ENCODE data around the gene RFPL1.

DNA sequence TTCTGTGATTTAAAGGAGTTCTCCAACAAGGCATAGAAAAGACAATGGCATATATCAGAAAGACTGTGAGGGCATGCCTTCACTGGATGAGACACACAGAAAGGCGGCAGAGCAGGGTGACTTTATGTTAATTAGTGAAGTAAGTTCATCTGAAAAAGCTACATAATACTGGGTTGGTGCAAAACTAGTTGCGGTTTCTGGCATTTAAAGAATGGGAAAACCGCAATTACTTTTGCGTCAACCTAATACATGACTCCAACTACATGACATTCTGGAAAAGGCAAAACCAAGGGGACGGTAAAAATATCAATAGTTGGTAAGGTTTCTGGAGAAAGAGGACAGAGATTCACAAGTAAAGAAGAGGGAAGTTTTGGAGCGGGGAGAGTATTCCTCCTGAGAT, 5.1 kb downstream of the RFPL1 start:
- TF ChIP-seq, protein P1, sequence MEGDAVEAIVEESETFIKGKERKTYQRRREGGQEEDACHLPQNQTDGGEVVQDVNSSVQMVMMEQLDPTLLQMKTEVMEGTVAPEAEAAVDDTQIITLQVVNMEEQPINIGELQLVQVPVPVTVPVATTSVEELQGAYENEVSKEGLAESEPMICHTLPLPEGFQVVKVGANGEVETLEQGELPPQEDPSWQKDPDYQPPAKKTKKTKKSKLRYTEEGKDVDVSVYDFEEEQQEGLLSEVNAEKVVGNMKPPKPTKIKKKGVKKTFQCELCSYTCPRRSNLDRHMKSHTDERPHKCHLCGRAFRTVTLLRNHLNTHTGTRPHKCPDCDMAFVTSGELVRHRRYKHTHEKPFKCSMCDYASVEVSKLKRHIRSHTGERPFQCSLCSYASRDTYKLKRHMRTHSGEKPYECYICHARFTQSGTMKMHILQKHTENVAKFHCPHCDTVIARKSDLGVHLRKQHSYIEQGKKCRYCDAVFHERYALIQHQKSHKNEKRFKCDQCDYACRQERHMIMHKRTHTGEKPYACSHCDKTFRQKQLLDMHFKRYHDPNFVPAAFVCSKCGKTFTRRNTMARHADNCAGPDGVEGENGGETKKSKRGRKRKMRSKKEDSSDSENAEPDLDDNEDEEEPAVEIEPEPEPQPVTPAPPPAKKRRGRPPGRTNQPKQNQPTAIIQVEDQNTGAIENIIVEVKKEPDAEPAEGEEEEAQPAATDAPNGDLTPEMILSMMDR (conservative IDR thresholded peaks at IDR 0.05; ENCODE audit: low read depth in 2 of 2), result no peak
- TF ChIP-seq, protein P2, sequence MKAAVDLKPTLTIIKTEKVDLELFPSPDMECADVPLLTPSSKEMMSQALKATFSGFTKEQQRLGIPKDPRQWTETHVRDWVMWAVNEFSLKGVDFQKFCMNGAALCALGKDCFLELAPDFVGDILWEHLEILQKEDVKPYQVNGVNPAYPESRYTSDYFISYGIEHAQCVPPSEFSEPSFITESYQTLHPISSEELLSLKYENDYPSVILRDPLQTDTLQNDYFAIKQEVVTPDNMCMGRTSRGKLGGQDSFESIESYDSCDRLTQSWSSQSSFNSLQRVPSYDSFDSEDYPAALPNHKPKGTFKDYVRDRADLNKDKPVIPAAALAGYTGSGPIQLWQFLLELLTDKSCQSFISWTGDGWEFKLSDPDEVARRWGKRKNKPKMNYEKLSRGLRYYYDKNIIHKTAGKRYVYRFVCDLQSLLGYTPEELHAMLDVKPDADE (IDR thresholded peaks at IDR 0.05), result no peak
